Esophagus squamous epithelium (tissue), 4 donors: Measurements from ENCODE around the gene AGMO.

Experiments
- POLR2A ChIP-seq, 4 donors: fragments of 450-650 bp; IDR thresholded peaks; one replicate each; pipeline ENCODE4 v1.6.1; 2017; ENCODE audit warnings: antibody characterized with exemption in 4 of 4, mild to moderate bottlenecking in 4 of 4, moderate library complexity in 3 of 4
- TF ChIP-seq, protein P1 (sequence below), 6 experiments: fragments of 450-650 bp in 4 of 6; fragments of 200-600 bp in 2 of 6; sonication (generic) in 2 of 6; IDR thresholded peaks; one replicate each; pipeline ENCODE4 v1.5.1; 2016 to 2019; ENCODE audit warnings: antibody characterized with exemption in 6 of 6, mild to moderate bottlenecking in 4 of 6, moderate library complexity in 4 of 6

DNA sequence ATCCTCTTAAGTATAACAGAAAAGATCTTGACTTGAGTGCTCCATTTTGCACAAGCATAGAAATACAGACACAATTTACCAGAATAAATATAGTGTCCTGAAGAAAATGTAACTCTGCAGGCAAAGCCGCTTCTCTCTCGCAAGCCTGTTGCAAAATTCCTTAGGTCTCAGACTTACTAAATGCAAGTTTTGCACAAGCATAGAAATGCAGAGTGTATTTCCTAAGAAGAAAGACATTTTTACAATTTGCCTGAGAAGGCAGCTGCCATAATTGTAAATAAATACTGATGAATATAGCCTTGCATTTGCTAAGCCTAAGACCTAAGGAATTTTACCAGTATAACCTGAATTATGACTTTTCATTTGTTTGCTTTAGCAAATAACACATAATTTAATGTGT, 67.1 kb downstream of the AGMO start:
- TF ChIP-seq, protein P1, sequence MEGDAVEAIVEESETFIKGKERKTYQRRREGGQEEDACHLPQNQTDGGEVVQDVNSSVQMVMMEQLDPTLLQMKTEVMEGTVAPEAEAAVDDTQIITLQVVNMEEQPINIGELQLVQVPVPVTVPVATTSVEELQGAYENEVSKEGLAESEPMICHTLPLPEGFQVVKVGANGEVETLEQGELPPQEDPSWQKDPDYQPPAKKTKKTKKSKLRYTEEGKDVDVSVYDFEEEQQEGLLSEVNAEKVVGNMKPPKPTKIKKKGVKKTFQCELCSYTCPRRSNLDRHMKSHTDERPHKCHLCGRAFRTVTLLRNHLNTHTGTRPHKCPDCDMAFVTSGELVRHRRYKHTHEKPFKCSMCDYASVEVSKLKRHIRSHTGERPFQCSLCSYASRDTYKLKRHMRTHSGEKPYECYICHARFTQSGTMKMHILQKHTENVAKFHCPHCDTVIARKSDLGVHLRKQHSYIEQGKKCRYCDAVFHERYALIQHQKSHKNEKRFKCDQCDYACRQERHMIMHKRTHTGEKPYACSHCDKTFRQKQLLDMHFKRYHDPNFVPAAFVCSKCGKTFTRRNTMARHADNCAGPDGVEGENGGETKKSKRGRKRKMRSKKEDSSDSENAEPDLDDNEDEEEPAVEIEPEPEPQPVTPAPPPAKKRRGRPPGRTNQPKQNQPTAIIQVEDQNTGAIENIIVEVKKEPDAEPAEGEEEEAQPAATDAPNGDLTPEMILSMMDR (IDR thresholded peaks at IDR 0.05) = no peak
- TF ChIP-seq POLR2A (IDR thresholded peaks at IDR 0.05) = no peak
